ENCODE data around the gene ABL1. TPM values are rescaled to one million over a fixed set of nuclear protein-coding genes. Genes with fewer than 3 reads are reported as not detected.
A peak's percentile ranks its signal among the peaks of the same experiment; 100 is the strongest.

ABL1 gene
- total RNA-seq, 1 experiment from 2014 or later: 78.6 TPM

DNA sequence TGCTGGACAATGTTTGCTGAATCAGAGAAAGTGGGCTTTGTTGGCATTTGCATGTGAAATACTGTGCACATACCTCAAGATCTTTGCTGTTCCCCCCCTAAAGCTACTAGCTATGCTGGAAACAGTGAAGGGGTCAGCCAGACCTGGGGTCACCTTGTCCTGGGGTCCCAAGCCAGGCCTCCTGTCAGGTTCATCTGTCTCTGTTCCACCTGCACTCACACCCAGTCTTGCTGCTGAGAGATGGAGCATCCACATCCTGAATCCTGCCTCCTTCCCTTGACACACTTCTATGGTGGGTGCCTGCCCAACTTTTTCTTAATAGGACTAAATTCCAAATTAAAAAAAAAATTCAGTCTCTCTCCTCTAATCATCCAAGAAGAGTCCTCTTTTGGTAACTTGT, 4.0 kb upstream of the ABL1 start:
- H3K4me1 ChIP-seq (ENCODE audit: insufficient read depth, low read length, poor library complexity, severe bottlenecking): peaks cover 31% of the 10 kb centered on the region
- peaks cover 9% of the 10 kb centered on the region for H3K36me3 ChIP-seq (ENCODE audit: insufficient read depth, low read length, poor library complexity, severe bottlenecking)
- BruUV-seq (replicated peaks): no TSS peak
- no peak overlapping the region for H3K4me3 ChIP-seq (ENCODE audit: low read depth, low read length, poor library complexity, severe bottlenecking)
- peaks cover 8% of the 10 kb centered on the region for H3K9me3 ChIP-seq (ENCODE audit: low read depth, low read length, poor library complexity, severe bottlenecking)
- no peak for DNase-seq (ENCODE audit: low spot score)
- TF ChIP-seq, protein P1, sequence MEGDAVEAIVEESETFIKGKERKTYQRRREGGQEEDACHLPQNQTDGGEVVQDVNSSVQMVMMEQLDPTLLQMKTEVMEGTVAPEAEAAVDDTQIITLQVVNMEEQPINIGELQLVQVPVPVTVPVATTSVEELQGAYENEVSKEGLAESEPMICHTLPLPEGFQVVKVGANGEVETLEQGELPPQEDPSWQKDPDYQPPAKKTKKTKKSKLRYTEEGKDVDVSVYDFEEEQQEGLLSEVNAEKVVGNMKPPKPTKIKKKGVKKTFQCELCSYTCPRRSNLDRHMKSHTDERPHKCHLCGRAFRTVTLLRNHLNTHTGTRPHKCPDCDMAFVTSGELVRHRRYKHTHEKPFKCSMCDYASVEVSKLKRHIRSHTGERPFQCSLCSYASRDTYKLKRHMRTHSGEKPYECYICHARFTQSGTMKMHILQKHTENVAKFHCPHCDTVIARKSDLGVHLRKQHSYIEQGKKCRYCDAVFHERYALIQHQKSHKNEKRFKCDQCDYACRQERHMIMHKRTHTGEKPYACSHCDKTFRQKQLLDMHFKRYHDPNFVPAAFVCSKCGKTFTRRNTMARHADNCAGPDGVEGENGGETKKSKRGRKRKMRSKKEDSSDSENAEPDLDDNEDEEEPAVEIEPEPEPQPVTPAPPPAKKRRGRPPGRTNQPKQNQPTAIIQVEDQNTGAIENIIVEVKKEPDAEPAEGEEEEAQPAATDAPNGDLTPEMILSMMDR (conservative IDR thresholded peaks at IDR 0.05; ENCODE audit: low read depth, low read length): no peak
- no peak for TF ChIP-seq EZH2 (IDR thresholded peaks at IDR 0.05; ENCODE audit: borderline replicate concordance, low read depth, low read length, poor library complexity, severe bottlenecking)
- ChIA-PET POLR2A (ENCODE audit: low non-redundant PET) (no interaction called here), CTCF (no interaction called here)
- intact Hi-C loops (cut with micrococcal nuclease; ENCODE audit: unreplicated experiment): no loop called here
- no peak overlapping the region for H3K27ac ChIP-seq (ENCODE audit: low read depth, low read length, poor library complexity, severe bottlenecking)
- H3K27me3 ChIP-seq (replicated peaks; ENCODE audit: insufficient read depth, low read depth, low read length, poor library complexity): no peaks in the 10 kb centered on the region

DNA sequence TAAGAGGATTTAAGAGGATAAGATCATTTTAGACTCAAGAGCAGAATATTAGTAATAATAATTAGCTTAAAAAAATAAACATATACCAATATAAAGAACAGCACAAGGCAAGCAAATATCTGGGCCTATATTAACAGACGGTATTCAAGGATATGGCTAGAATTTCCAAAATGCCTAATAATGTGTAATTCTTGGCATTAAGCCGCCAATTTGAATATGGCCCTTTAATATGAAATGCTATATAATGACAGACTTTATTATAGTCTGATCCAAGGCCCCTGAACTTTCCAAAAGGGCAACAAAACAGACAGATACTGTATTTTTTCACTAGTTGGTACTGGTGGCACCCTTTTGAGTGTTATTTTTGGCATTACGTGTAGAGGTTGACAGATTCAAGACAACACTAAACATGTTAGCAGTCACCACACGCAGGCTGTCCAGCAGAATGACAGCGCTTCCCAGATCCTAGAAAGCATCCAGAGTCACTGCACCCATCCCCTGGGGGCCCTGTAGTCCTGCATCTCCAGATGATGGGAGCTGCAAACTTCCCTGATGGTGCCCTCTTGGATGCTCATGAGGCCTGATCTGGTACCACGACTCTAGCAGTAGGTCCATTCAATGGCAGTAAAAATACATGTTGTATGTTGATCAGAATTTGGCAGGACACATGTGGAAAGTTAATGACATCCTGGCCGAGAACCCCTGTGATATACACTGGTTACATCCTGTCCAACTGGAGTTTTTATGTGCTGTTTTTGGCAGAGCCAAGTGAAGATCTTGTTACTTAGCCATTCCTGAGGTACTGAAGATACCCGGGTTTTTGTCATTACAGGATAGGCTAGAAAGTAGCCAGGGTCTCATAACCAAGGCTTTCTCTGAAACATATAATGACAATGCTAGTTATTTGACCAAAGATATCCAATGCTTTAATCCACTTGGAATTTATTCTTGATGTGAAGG, 1.7 kb upstream of the ABL1 start:
- Histone ChIP-seq H3K36me3 (ENCODE audit: insufficient read depth, low read length, poor library complexity, severe bottlenecking) (peaks cover 8% of the 10 kb centered on the region), H3K9me3 (ENCODE audit: low read depth, low read length, poor library complexity, severe bottlenecking) (peaks cover 8% of the 10 kb centered on the region), H3K4me1 (ENCODE audit: insufficient read depth, low read length, poor library complexity, severe bottlenecking) (peaks cover 43% of the 10 kb centered on the region), H3K27ac (ENCODE audit: low read depth, low read length, poor library complexity, severe bottlenecking) (peak overlapping the region; percentile 92), H3K4me3 (ENCODE audit: low read depth, low read length, poor library complexity, severe bottlenecking) (no peak overlapping the region), H3K27me3 (replicated peaks; ENCODE audit: insufficient read depth, low read depth, low read length, poor library complexity) (no peaks in the 10 kb centered on the region)
- no TSS peak for BruUV-seq (replicated peaks)
- no peak for DNase-seq (ENCODE audit: low spot score)
- CTCF ChIA-PET: no interaction called here
- no peak for TF ChIP-seq EZH2 (IDR thresholded peaks at IDR 0.05; ENCODE audit: borderline replicate concordance, low read depth, low read length, poor library complexity, severe bottlenecking)
- TF ChIP-seq, protein P1 (conservative IDR thresholded peaks at IDR 0.05; ENCODE audit: low read depth, low read length): no peak
- intact Hi-C loops (cut with micrococcal nuclease; ENCODE audit: unreplicated experiment): no loop called here
- POLR2A ChIA-PET (ENCODE audit: low non-redundant PET): no interaction called here

DNA sequence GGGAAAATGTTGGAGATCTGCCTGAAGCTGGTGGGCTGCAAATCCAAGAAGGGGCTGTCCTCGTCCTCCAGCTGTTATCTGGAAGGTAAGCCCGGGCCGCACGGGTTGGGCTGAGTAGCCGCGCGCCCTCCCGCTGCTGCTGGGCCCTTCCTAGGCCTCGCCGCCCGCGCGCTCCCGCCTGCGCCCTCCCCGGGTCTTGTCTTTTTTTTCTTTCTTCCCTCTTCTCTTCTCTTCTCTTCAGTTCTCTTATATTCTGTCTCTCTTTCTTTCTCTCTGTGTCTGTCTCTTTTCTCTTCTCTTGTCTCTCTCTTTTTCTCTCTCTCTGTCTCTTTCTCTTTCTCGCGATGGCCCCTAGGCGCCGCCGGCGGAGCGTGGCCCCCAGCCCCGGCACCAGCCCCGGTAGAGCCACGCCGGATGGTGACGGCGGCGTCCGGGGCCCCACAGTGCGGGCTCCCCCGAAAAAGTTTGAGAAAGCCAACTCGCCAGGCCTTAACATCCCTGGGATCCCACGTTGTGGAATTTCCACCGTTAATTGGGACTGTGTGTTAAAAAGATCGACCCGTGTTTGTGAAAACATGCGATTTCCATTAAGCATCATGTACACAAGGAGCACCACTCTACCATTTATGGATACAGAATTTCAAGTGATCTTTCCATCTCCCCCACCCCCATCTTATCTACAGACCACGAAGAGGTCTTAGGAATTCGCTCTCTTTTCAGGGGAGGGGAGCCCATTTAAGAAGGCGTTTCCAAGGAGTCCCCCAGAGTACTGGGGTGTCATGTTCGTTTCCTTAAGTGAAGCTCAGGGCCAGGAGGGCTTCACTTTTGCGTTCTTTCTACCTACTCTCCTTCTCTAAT, 616 bp downstream of the ABL1 start:
- no peak for TF ChIP-seq EZH2 (IDR thresholded peaks at IDR 0.05; ENCODE audit: borderline replicate concordance, low read depth, low read length, poor library complexity, severe bottlenecking)
- TF ChIP-seq, protein P1 (conservative IDR thresholded peaks at IDR 0.05; ENCODE audit: low read depth, low read length): 0 out of 2 replicates have a peak, but pooled peaks have one; percentile 21
- ChIA-PET POLR2A (ENCODE audit: low non-redundant PET) (no interaction called here), CTCF (no interaction called here)
- H3K27me3 ChIP-seq (replicated peaks; ENCODE audit: insufficient read depth, low read depth, low read length, poor library complexity): no peaks in the 10 kb centered on the region
- no peaks in the 10 kb centered on the region for H3K9me3 ChIP-seq (ENCODE audit: low read depth, low read length, poor library complexity, severe bottlenecking)
- peaks cover 53% of the 10 kb centered on the region for H3K4me1 ChIP-seq (ENCODE audit: insufficient read depth, low read length, poor library complexity, severe bottlenecking)
- no peaks in the 10 kb centered on the region for H3K36me3 ChIP-seq (ENCODE audit: insufficient read depth, low read length, poor library complexity, severe bottlenecking)
- DNase-seq (ENCODE audit: low spot score): peak; percentile 67
- TSS peak; percentile 39 for BruUV-seq (replicated peaks)
- peak overlapping the region; percentile 62 for H3K4me3 ChIP-seq (ENCODE audit: low read depth, low read length, poor library complexity, severe bottlenecking)
- intact Hi-C loops (cut with micrococcal nuclease; ENCODE audit: unreplicated experiment): no loop called here
- peak overlapping the region; percentile 92 for H3K27ac ChIP-seq (ENCODE audit: low read depth, low read length, poor library complexity, severe bottlenecking)

Data from A673 (cell line).